ENCODE data around the gene DMRT3. TPM values are rescaled to one million over a fixed set of nuclear protein-coding genes. Genes with fewer than 3 reads are reported as not detected.

The DMRT3 gene
- total RNA-seq, 4 donors from 2014 or later, result 0.42 TPM; not detected in 3

- no peak for DNase-seq (ENCODE audit: low spot score in 2 of 2)
- H3K9me3 ChIP-seq, result no peaks in the 10 kb centered on the region
- no peak for TF ChIP-seq CTCF (IDR thresholded peaks at IDR 0.05)
- no peaks in the 10 kb centered on the region for H3K36me3 ChIP-seq
- no peak overlapping the region for H3K4me3 ChIP-seq
- H3K27me3 ChIP-seq, result peaks cover 93% of the 10 kb centered on the region
- 54% methylated on average over 2 of the region's 2 CpGs for WGBS
- H3K4me1 ChIP-seq, result peaks cover 20% of the 10 kb centered on the region
- no peak overlapping the region for H3K27ac ChIP-seq
Measured at GRCh38 chr9:979983-980382, 3.5 kb downstream of the DMRT3 start.

- Histone ChIP-seq H3K36me3 (no peaks in the 10 kb centered on the region), H3K27ac (no peak overlapping the region), H3K9me3 (no peaks in the 10 kb centered on the region), H3K27me3 (peaks cover 92% of the 10 kb centered on the region), H3K4me3 (no peak overlapping the region), H3K4me1 (peaks cover 20% of the 10 kb centered on the region)
- DNase-seq (ENCODE audit: low spot score in 2 of 2), result no peak
- 45% methylated on average over 4 of the region's 4 CpGs for WGBS
- TF ChIP-seq EP300 (IDR thresholded peaks at IDR 0.05) (no peak), POLR2A (IDR thresholded peaks at IDR 0.05) (no peak), CTCF (IDR thresholded peaks at IDR 0.05) (no peak), POLR2AphosphoS5 (IDR thresholded peaks at IDR 0.05) (no peak)
Measured at GRCh38 chr9:980640-981039, 4.2 kb downstream of the DMRT3 start.

- H3K27me3 ChIP-seq, result peaks cover 92% of the 10 kb centered on the region
- TF ChIP-seq POLR2AphosphoS5 (IDR thresholded peaks at IDR 0.05) (no peak), POLR2A (IDR thresholded peaks at IDR 0.05) (no peak), CTCF (IDR thresholded peaks at IDR 0.05) (no peak), EP300 (IDR thresholded peaks at IDR 0.05) (no peak)
- WGBS, result 39% methylated on average over 13 of the region's 16 CpGs
- no peak overlapping the region for H3K27ac ChIP-seq
- H3K4me3 ChIP-seq, result no peak overlapping the region
- H3K36me3 ChIP-seq, result no peaks in the 10 kb centered on the region
- H3K9me3 ChIP-seq, result no peaks in the 10 kb centered on the region
- peaks cover 12% of the 10 kb centered on the region for H3K4me1 ChIP-seq
- DNase-seq (ENCODE audit: low spot score in 2 of 2), result no peak
Measured at GRCh38 chr9:981491-981898, 5.0 kb downstream of the DMRT3 start.

GRCh38 chr9:982394-983230 is 6.2 kb downstream of the DMRT3 start:
- Histone ChIP-seq H3K4me3 (no peak overlapping the region), H3K27me3 (peaks cover 88% of the 10 kb centered on the region), H3K36me3 (no peaks in the 10 kb centered on the region), H3K9me3 (no peaks in the 10 kb centered on the region), H3K4me1 (peaks cover 2% of the 10 kb centered on the region), H3K27ac (peak overlapping the region; percentile 29)
- no peak for DNase-seq (ENCODE audit: low spot score in 2 of 2)
- 51% methylated on average over 15 of the region's 15 CpGs for WGBS
- TF ChIP-seq EP300 (IDR thresholded peaks at IDR 0.05), result no peak
- TF ChIP-seq POLR2AphosphoS5 (IDR thresholded peaks at IDR 0.05), result no peak
- no peak for TF ChIP-seq CTCF (IDR thresholded peaks at IDR 0.05)
- TF ChIP-seq POLR2A (IDR thresholded peaks at IDR 0.05), result no peak

GRCh38 chr9:994005-994404 is 17.6 kb downstream of the DMRT3 start:
- H3K27me3 ChIP-seq, result peaks cover 29% of the 10 kb centered on the region
- H3K4me1 ChIP-seq, result peaks cover under 1% of the 10 kb centered on the region
- no peaks in the 10 kb centered on the region for H3K36me3 ChIP-seq
- TF ChIP-seq EP300 (IDR thresholded peaks at IDR 0.05) (no peak), POLR2A (IDR thresholded peaks at IDR 0.05) (no peak), POLR2AphosphoS5 (IDR thresholded peaks at IDR 0.05) (no peak), CTCF (IDR thresholded peaks at IDR 0.05) (no peak)
- DNase-seq (ENCODE audit: low spot score in 2 of 2), result no peak
- no peak overlapping the region for H3K27ac ChIP-seq
- no peaks in the 10 kb centered on the region for H3K9me3 ChIP-seq
- no peak overlapping the region for H3K4me3 ChIP-seq
- 70% methylated on average over 4 of the region's 4 CpGs for WGBS
